Upper lobe of right lung (tissue), 1 donor: Measurements from ENCODE around the gene SHB. TPM values are rescaled to one million over a fixed set of nuclear protein-coding genes. Genes with fewer than 3 reads are reported as not detected.

Experiments used
- ATAC-seq: fragments of 200-7000 bp; cut with Tn5 transposase; one replicate; pipeline ENCODE4 v1.9.1; 2020; ENCODE audit warnings: mild to moderate bottlenecking, moderate library complexity
- DNase-seq: peaks from one replicate; pipeline ENCODE4 v3.0.0-alpha.2; 2020
- H3K27ac ChIP-seq: fragments of 200-600 bp; one replicate; pipeline ENCODE4 v1.8.0; 2022
- H3K27me3 ChIP-seq: fragments of 200-600 bp; one replicate; pipeline ENCODE4 v1.8.0; 2022; ENCODE audit warnings: mild to moderate bottlenecking
- H3K36me3 ChIP-seq: fragments of 200-600 bp; one replicate; pipeline ENCODE4 v1.8.0; 2022
- H3K4me1 ChIP-seq: fragments of 200-600 bp; one replicate; pipeline ENCODE4 v1.8.0; 2022
- H3K4me3 ChIP-seq: fragments of 200-600 bp; one replicate; pipeline ENCODE4 v1.8.0; 2022; ENCODE audit warnings: mild to moderate bottlenecking
- H3K9me3 ChIP-seq: fragments of 200-600 bp; one replicate; pipeline ENCODE4 v1.8.0; 2022
- CTCF ChIP-seq: fragments of 200-600 bp; IDR thresholded peaks from one replicate; pipeline ENCODE4 v1.8.0; 2022; ENCODE audit warnings: antibody characterized with exemption
- intact Hi-C: fragments of 100-400 bp; cut with DNase I; formaldehyde crosslinking; loops from one replicate; pipeline ENCODE4 v1.11.0; 2022
- total RNA-seq: library from RNA; stranded (reverse); fragmentation: NEBNext Ultra II Directional; extraction: Animal tissue kit (Norgen Biotek cat#: 25700); gene quantifications from one replicate; pipeline ENCODE4 v1.2.1, GENCODE V29; 2021
- donor health status: DM: no; HTN: yes; CAD: no; lungs with severe emphysema.

SHB gene
- total RNA-seq, 1 donor from 2014 or later = 33.4 TPM

- Histone ChIP-seq H3K4me3 (no peak overlapping the region), H3K27ac (no peak overlapping the region), H3K36me3 (peaks cover 35% of the 10 kb centered on the region), H3K27me3 (no peaks in the 10 kb centered on the region), H3K4me1 (peaks cover 19% of the 10 kb centered on the region), H3K9me3 (no peaks in the 10 kb centered on the region)
- TF ChIP-seq CTCF = no peak
- ATAC-seq (no peak), DNase-seq (no peak)
- intact Hi-C loops = no loop called here
Measured at GRCh38 chr9:37951671-37952449, 117.2 kb downstream of the SHB start.

- Histone ChIP-seq H3K4me1 (peaks cover 22% of the 10 kb centered on the region), H3K27me3 (no peaks in the 10 kb centered on the region), H3K36me3 (peaks cover 32% of the 10 kb centered on the region), H3K9me3 (no peaks in the 10 kb centered on the region), H3K4me3 (no peak overlapping the region), H3K27ac (no peak overlapping the region)
- no peak for DNase-seq
- no peak for ATAC-seq
- TF ChIP-seq CTCF = no peak
- intact Hi-C loops = no loop called here
Measured at GRCh38 chr9:37950561-37950960, 118.5 kb downstream of the SHB start.

- no peaks in the 10 kb centered on the region for H3K9me3 ChIP-seq
- no peaks in the 10 kb centered on the region for H3K27me3 ChIP-seq
- no peak overlapping the region for H3K27ac ChIP-seq
- peaks cover 23% of the 10 kb centered on the region for H3K36me3 ChIP-seq
- DNase-seq = no peak
- intact Hi-C loops = no loop called here
- no peak overlapping the region for H3K4me3 ChIP-seq
- ATAC-seq = peak; percentile 49
- H3K4me1 ChIP-seq = peaks cover 25% of the 10 kb centered on the region
- no peak for TF ChIP-seq CTCF
Measured at GRCh38 chr9:37949576-37949975, 119.5 kb downstream of the SHB start.

- no peak for TF ChIP-seq CTCF
- intact Hi-C loops = no loop called here
- ATAC-seq = no peak
Measured at GRCh38 chr9:37948417-37948980, 120.5 kb downstream of the SHB start.

GRCh38 chr9:37947977-37948376 is 121.0 kb downstream of the SHB start:
- H3K4me1 ChIP-seq = peaks cover 34% of the 10 kb centered on the region
- H3K27me3 ChIP-seq = no peaks in the 10 kb centered on the region
- ATAC-seq (peak; percentile 82), DNase-seq (peak; percentile 88)
- intact Hi-C loops = no loop called here
- no peak overlapping the region for H3K27ac ChIP-seq
- peaks cover 19% of the 10 kb centered on the region for H3K36me3 ChIP-seq
- TF ChIP-seq CTCF = no peak
- no peak overlapping the region for H3K4me3 ChIP-seq
- H3K9me3 ChIP-seq = no peaks in the 10 kb centered on the region

More at GRCh38 chr9:37948417-37948980, 120.5 kb downstream of the SHB start:
- Histone ChIP-seq H3K36me3 (peaks cover 19% of the 10 kb centered on the region), H3K27me3 (no peaks in the 10 kb centered on the region), H3K4me3 (no peak overlapping the region), H3K27ac (no peak overlapping the region), H3K4me1 (peaks cover 29% of the 10 kb centered on the region), H3K9me3 (no peaks in the 10 kb centered on the region)
- no peak for DNase-seq
